Stimulated activated CD4-positive, alpha-beta T cell treated with anti-CD3 and anti-CD28 coated beads, Interleukin-15, amount 100 ng/mL, for 1 hour (primary cell): Measurements from ENCODE around the gene BAIAP2L2.
A peak's percentile ranks its signal among the peaks of the same experiment; 100 is the strongest.

Experiments
- DNase-seq, 2 donors: peaks; one replicate each; pipeline ENCODE4 v3.0.0-alpha.2; 2020; ENCODE audit warnings: low read depth in 1 of 2, low spot score in 1 of 2

Gene BAIAP2L2

GRCh38 chr22:38069372-38070249 is 40.9 kb downstream of the BAIAP2L2 start:
- DNase-seq = no peak

- no peak for DNase-seq
Observed at GRCh38 chr22:38068641-38069371, 41.7 kb downstream of the BAIAP2L2 start.

- DNase-seq = no peak
Observed at GRCh38 chr22:38067761-38068360, 42.6 kb downstream of the BAIAP2L2 start.

GRCh38 chr22:38067028-38067415 is 43.5 kb downstream of the BAIAP2L2 start:
- DNase-seq = no peak

- no peak for DNase-seq
Observed at GRCh38 chr22:38066381-38067027, 44.0 kb downstream of the BAIAP2L2 start.

DNA sequence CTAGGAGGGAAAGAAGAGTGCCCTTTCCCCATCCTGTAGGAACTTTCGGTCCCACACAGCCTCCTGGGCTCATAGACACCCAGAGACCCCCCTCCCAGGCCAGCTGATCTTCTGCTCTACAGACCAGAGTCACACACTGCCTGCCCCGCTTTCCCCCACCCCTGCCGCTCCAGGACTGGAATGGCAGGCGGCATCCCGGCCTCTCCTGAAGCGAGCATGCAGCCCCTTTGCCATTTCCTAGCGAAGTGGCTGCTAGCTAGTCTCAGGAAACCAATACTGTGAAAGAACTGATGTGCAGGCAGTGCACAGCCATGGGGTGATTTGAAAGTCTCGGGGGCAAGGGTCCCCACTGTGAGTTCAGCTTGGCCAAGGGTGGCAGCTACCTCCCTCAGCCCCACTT is 44.9 kb downstream of the BAIAP2L2 start:
- DNase-seq = no peak

DNA sequence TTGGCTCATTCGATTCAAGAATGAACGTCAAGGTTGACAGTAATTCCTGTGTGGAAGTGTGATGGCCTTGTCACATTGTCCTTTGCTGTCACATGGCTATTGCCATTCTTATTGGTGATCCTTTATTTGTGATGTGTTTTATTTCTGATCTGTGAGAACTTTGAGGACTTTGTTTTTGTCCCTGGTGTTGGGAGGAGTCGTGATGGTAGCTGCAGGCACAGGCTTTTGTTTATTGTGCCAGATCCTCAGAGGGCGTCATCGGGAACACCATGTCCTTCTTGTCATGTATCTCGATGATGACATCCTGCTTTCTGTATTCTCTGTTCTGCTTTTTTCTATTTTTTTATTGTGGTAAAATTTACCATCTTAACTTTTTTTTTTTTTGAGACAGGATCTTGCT is 47.7 kb downstream of the BAIAP2L2 start:
- no peak for DNase-seq

DNA sequence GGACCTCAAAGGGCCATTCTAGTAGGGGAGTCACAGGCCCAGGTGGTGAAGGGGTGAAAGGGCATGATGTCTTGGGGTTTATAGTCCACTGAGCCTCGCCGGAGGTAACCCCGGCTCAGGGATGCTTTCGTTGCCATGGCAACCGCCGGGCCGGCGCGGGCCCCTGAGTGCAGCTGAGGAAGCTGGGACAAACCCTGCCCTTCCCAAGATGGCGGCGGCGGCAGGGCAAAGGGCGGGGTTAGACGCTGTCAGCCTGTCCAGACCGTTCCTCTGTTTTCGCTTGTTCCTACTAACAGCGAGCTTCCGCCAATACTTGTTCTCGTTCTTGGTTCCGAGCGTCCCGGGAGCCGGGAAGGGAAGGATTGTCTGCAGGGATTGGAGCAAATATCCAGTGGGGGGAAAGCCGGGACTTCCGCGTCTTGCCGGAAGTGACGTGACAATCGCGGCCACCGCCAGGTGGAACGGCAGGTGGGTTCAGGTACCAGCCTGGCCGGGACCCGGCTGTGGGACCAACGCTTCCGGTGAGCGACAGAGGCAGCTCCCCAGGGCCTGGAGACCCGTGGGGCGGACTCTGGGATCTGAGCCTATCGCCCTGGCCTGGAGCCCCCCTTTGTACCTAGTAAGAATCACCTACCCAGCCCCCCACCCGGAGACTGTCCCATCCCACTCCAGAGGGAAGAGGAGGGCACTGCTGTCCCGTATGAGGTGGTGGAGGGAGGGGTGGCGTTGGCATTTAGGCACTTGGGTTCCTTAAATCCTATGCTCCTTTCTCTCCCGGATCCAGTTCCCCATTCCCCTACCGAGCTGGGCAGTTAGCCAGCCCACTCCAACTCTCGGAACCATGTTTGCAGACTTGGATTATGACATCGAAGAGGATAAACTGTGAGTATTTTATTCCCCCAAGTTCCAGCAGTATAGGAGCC is 53.3 kb downstream of the BAIAP2L2 start, which contains the start of gene PICK1:
TSS of gene PICK1 (plus strand) at position 436 of the 923 bp plus-strand sequence. CDS start at position 842, 406 bp downstream.
- DNase-seq = peak; percentile 57 to 71

DNA sequence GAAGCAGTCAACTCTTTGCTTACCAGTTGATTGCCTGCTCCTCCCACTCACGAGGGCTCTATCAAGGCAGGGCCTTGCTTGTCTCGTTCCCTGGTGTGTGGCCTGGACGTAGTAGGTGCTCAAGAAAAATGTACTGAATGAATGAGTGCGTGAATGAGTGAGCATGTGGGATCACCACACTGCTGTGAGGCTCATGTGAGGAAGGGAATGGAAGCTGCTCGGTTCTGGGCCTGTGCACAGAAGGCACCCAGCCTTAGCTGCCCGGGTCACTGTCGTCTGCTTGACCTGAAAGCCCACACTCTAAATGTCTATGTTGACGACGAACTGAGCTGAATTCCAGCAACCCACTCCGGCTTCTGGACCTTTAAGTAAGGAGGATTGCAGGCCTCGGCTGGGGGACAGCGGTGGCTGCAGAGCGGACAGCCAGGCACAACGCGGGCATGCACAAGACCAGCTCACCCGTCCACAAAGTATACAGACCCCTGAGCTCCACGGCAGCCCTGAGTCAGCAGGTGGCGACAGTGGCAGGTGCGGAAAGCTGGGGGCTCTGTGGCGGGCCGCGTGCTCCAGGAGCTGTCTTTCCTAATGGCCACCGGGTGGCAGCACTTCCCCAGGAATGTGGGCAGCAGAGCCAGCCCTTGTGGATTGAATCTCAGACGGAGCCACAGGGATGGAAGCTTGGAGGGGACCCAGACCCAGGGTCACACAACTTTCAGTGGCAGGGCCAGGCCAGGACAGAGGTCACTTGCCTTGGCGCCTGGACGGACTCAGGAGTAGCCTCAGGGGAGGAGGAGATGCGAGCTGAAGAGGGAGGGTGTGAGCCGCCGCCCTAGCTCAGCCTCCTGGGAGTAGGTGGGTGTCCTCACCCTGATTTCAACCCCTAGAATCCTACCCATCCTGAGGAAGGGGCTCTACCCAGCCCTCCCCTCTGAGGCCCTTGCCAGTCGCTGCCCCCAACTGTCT is 58.3 kb downstream of the BAIAP2L2 start:
- DNase-seq = peak; percentile 49 to 64

GRCh38 chr22:38051261-38051660 is 59.2 kb downstream of the BAIAP2L2 start:
- DNase-seq = no peak

DNA sequence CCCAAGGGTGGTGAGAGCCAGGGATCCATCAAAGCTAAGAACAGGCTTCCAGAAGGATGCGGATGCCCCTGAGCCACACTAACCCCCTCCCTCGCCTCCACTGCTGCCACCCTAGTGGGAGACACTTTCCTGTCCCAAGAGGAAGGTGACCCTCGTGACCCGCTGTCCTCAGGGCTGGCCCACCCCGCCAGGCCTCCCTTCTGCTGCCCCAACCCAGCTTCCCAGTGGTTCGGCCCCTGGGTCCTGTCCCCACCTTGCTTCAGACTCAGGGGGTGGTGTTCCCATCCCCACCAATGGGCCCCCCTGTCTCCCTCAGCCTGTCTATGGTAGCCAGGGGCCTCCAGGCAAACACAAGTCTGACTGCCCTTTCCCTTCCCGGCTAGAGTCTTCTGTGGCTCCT is 59.8 kb downstream of the BAIAP2L2 start:
- no peak for DNase-seq

DNA sequence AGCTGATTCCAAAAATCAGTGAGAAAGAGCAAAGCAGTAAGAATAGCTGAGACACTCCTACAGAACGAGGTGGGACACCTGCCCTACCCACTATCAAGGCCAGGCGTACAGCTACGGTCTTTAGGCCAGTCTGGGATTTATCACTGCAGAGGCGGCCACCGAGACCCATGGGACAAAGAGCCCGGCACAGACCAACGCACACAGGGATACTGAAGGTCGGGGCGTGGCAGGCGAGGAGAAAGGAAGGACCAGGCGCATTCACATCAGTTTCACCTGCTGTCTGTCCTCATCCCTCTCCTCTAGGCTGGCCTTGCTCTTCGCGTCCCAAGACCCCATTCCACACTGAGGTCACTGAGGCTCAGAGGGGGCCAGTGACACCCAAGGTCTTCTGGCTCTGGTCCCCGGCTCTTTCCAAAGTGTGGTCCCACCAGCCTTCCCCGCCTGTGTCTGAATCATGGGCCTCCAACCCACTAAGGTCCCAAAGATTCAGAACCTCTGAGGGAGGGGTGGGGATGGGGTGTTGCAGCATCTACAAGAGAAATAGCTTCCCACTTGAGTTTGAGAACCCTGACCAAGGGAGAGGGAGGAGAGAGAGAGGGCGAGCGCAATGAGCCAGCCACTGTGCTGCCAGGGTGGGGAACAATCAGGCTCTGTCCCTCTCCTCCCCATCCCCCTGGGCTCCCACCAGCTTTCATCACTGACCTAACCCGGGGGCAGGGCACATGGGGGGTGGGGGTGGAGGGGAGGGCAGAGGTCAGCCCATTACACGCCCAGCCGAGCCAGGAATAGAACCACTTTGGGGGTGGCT is 60.5 kb downstream of the BAIAP2L2 start:
- DNase-seq = no peak

- DNase-seq = no peak
Observed at GRCh38 chr22:38046070-38046748, 64.3 kb downstream of the BAIAP2L2 start.

- no peak for DNase-seq
Observed at GRCh38 chr22:38043151-38044039, 67.1 kb downstream of the BAIAP2L2 start.

GRCh38 chr22:38042488-38042790 is 68.0 kb downstream of the BAIAP2L2 start:
- no peak for DNase-seq

GRCh38 chr22:38041760-38042487 is 68.6 kb downstream of the BAIAP2L2 start:
- DNase-seq = no peak
